T-cell (primary cell): ENCODE data around the gene BAIAP2L2. TPM values are rescaled to one million over a fixed set of nuclear protein-coding genes. Genes with fewer than 3 reads are reported as not detected.

Experiments used
- ATAC-seq, 4 experiments: fragments of 200-7000 bp in 3 of 4; fragments of 150-1000 bp in 1 of 4; cut with Tn5 transposase; replicated peaks in 1 of 4; 1 replicate in 3 of 4; 2 replicates in 1 of 4; pipeline ENCODE4 v1.10.0; 2021; ENCODE audit warnings: moderate library complexity in 3 of 4, mild to moderate bottlenecking in 2 of 4, moderate number of reproducible peaks in 1 of 4
- CTCF ChIA-PET, 2 donors: fragments of 300-600 bp; sonication (Branson Sonifier 250); formaldehyde crosslinking; loops; one replicate each; lab custom pipeline; 2022; ENCODE audit warnings: antibody characterized with exemption in 2 of 2; lab: Charles Lee
- POLR2A ChIA-PET, 2 donors: fragments of 300-600 bp; sonication (Branson Sonifier 250); formaldehyde crosslinking; loops; one replicate each; lab custom pipeline; 2022; ENCODE audit warnings: antibody characterized with exemption in 2 of 2; lab: Charles Lee
- DNase-seq, 35 experiments: peaks; one replicate each; pipeline versions ENCODE4 v3.0.0 to v3.0.0-alpha.2; 2013 to 2023
- H3K27ac ChIP-seq: one replicate; pipeline ENCODE4 v1.5.1; 2013; ENCODE audit warnings: low read length
- H3K27me3 ChIP-seq, 2 experiments: replicated peaks in 1 of 2; 1 replicate in 1 of 2; 2 replicates in 1 of 2; pipeline versions ENCODE4 v1.6.1 to v1.7.0; 2013; ENCODE audit warnings: low read length in 1 of 2, mixed read lengths in 1 of 2; ENCODE audit not compliant: control insufficient read depth in 2 of 2, insufficient read depth in 2 of 2; ENCODE audit errors: extremely low read depth in 1 of 2
- H3K36me3 ChIP-seq, 2 donors: 1 replicate in 1 of 2; 2 replicates in 1 of 2; pipeline versions ENCODE4 v1.6.1 to v1.7.0; 2013; ENCODE audit warnings: low read length in 1 of 2; ENCODE audit not compliant: control insufficient read depth in 2 of 2, insufficient read depth in 1 of 2; ENCODE audit errors: extremely low read depth in 1 of 2
- H3K4me1 ChIP-seq, 2 experiments: 1 replicate in 1 of 2; 2 replicates in 1 of 2; pipeline versions ENCODE4 v1.6.1 to v1.7.0; 2013; ENCODE audit warnings: low read length in 2 of 2, mixed read lengths in 1 of 2; ENCODE audit not compliant: insufficient read depth in 2 of 2, control insufficient read depth in 1 of 2; ENCODE audit errors: extremely low read depth in 1 of 2
- H3K4me3 ChIP-seq, 2 donors: 1 replicate in 1 of 2; 2 replicates in 1 of 2; pipeline versions ENCODE4 v1.5.1 to v1.7.0; 2013; ENCODE audit warnings: mild to moderate bottlenecking in 2 of 2, low read length in 1 of 2, moderate library complexity in 1 of 2; ENCODE audit not compliant: control insufficient read depth in 1 of 2; ENCODE audit errors: extremely low read depth in 1 of 2
- H3K9me3 ChIP-seq: 2 replicates; pipeline ENCODE4 v1.7.0; 2013
- H3K27ac Mint-ChIP-seq, 2 donors: one replicate each; pipeline ENCODE4 v1.8.0; 2020 to 2021; ENCODE audit warnings: mild to moderate bottlenecking in 2 of 2, mixed read lengths in 2 of 2
- H3K27me3 Mint-ChIP-seq, 2 donors: one replicate each; pipeline ENCODE4 v1.8.0; 2021 to 2022; ENCODE audit warnings: mixed read lengths in 2 of 2
- H3K36me3 Mint-ChIP-seq: one replicate; pipeline ENCODE4 v1.8.0; 2021; ENCODE audit warnings: mixed read lengths
- H3K4me1 Mint-ChIP-seq, 3 donors: one replicate each; pipeline ENCODE4 v1.8.0; 2020 to 2022; ENCODE audit warnings: mixed read lengths in 3 of 3, mild to moderate bottlenecking in 1 of 3
- H3K4me3 Mint-ChIP-seq, 3 donors: one replicate each; pipeline ENCODE4 v1.8.0; 2020 to 2022; ENCODE audit warnings: mild to moderate bottlenecking in 3 of 3, mixed read lengths in 3 of 3, moderate library complexity in 3 of 3
- H3K9me3 Mint-ChIP-seq, 3 donors: one replicate each; pipeline ENCODE4 v1.8.0; 2020 to 2022; ENCODE audit warnings: mixed read lengths in 3 of 3
- WGBS: methylation state at CpG from one replicate; pipeline ENCODE4 v1.1.5; 2013; ENCODE audit warnings: missing lambda C conversion rate; ENCODE audit not compliant: insufficient coverage; 5-methylcytosine and 5-hydroxymethylcytosine counted together
- total RNA-seq, 35 experiments: library from RNA in 6 of 35; stranded (reverse) in 6 of 35; fragments of 120-200 nt in 1 of 35; gene quantifications; one replicate each; pipeline versions ENCODE4 v1.2.1 to v1.2.4 and lab custom pipeline; 2013 to 2026

The BAIAP2L2 gene
- total RNA-seq, 5 donors from 2014 or later (not counting 1 experiment from before 2014, with no cell fraction given): 1.3 to 4.4 (median 3.2) TPM

DNA sequence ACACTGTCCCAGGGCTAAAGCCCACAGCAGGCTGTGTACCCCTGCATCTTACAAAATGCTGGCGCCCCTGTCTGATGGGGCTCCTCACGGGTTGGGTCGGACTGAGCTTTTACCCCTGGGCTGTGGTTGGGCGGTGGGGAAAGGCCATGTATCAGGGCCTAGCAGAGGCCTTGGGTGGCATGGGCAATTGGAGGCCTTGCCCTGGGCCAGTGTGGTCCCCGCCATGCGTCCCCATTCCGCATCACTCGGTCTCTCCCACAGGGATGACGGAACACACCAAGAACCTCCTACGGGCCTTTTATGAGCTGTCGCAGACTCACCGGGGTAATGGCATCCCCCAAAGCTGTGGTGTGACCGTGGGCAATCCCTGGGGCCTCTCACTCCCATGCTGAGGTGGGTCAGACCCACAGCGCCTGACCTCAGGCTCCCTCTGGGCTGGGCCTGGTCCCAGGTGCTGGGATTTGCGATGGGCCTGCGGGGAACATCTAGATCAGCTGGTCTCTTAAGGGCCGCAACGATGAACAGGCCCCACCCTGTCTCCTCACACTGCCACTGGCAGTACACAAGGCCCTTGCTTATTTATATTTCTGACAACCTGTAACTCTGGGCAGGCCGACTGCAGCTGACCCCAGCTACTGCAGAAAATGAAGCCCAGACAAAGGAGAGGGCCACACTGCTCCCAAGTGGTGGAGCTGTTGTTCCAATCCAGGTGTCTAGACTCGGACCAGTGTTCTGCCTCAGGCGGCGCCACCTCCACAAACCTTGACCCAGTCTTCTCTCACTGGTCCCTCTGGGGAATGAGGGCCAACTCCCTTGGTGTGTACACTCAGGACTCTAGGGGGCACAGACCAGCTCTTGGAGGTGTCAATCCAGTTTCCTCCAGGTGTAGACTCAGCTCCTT, 38.8 kb downstream of the BAIAP2L2 start:
- Mint-ChIP-seq H3K4me1 (no peaks in the 10 kb centered on the region), H3K27ac (no peak overlapping the region), H3K27me3 (no peaks in the 10 kb centered on the region), H3K4me3 (no peak overlapping the region), H3K36me3 (peaks cover 44% of the 10 kb centered on the region), H3K9me3 (no peaks in the 10 kb centered on the region)
- no peak overlapping the region for H3K27ac ChIP-seq
- peaks cover 0 to 2% of the 10 kb centered on the region in 2 experiments for H3K27me3 ChIP-seq
- DNase-seq (no peak), ATAC-seq (no peak)
- no peaks in the 10 kb centered on the region for H3K4me1 ChIP-seq
- no peaks in the 10 kb centered on the region for H3K9me3 ChIP-seq
- CTCF ChIA-PET: interaction anchor here in 1 of 2 donors (0.7 kb wide), 1 partner anchor 8 kb away, joined by 3 read pairs; no protein-coding TSS in a partner anchor
- H3K36me3 ChIP-seq: peaks cover 10 to 38% of the 10 kb centered on the region in 2 donors
- H3K4me3 ChIP-seq: no peak overlapping the region
- POLR2A ChIA-PET: interaction anchor here in 1 of 2 donors (0.5 kb wide), 1 partner anchor 146 kb away, joined by 6 read pairs; no protein-coding TSS in a partner anchor
- WGBS: 92% methylated on average over 18 of the region's 22 CpGs

DNA sequence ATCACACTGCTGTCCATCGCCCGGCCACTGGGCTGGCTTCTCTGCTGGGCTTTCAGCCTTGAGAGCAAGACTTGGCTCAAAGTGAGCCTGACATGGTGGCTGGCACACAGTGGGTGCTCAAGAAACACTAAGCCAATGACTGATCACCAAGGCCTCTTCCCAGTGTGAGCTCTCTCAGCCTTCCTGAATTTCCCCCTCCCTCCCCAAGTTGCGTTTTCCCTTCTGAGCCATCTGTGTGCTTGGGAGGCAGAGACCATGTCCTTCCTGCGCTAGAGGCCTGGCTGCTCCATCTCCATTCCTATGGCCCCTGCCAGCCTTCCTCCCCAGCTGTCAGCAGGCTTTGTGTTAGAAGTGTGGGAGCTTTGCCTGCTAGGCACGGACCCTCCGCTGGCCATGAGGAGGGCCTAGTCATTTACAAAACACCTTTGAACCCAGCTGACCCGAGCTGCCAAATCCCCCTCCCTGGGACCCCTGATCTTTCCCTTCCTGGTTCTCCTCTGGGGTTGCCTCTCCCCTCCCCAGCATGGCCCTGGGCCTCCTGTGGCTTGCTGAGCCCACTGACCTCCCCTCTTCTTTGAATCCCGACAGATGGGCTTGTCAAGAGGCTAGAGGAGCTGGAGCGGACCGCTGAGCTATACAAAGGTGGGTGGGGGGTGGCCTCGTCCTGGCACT, 40.1 kb downstream of the BAIAP2L2 start:
- H3K4me1 Mint-ChIP-seq: no peaks in the 10 kb centered on the region
- H3K9me3 Mint-ChIP-seq: no peaks in the 10 kb centered on the region
- WGBS: 89% methylated on average over 4 of the region's 11 CpGs
- Histone ChIP-seq H3K27me3 (peaks cover 0 to 2% of the 10 kb centered on the region in 2 experiments), H3K4me1 (no peaks in the 10 kb centered on the region), H3K4me3 (no peak overlapping the region), H3K9me3 (no peaks in the 10 kb centered on the region), H3K27ac (no peak overlapping the region), H3K36me3 (peaks cover 16 to 48% of the 10 kb centered on the region in 2 donors)
- peaks cover 55% of the 10 kb centered on the region for H3K36me3 Mint-ChIP-seq
- no peak overlapping the region for H3K4me3 Mint-ChIP-seq
- no peak overlapping the region for H3K27ac Mint-ChIP-seq
- POLR2A ChIA-PET: interaction anchor here in 1 of 2 donors (0.6 kb wide), 1 partner anchor 66 kb away, joined by 4 read pairs; no protein-coding TSS in a partner anchor
- H3K27me3 Mint-ChIP-seq: no peaks in the 10 kb centered on the region
- no peak for ATAC-seq
- DNase-seq: no peak
- CTCF ChIA-PET: interaction anchor here in 1 of 2 donors (0.8 kb wide), 1 partner anchor 13 kb away, joined by 4 read pairs; the partner anchor contains the start of gene PICK1

- Mint-ChIP-seq H3K9me3 (no peaks in the 10 kb centered on the region), H3K27me3 (no peaks in the 10 kb centered on the region), H3K4me1 (no peaks in the 10 kb centered on the region), H3K36me3 (peaks cover 63% of the 10 kb centered on the region), H3K27ac (no peak overlapping the region), H3K4me3 (no peak overlapping the region)
- no peak for DNase-seq
- H3K4me1 ChIP-seq: no peaks in the 10 kb centered on the region
- WGBS: 99% methylated on average over 8 of the region's 21 CpGs
- CTCF ChIA-PET: interaction anchor here in 1 of 2 donors (0.8 kb wide), 1 partner anchor 12 kb away, joined by 4 read pairs; the partner anchor contains the start of gene PICK1
- ATAC-seq: no peak
- POLR2A ChIA-PET: interaction anchor here in 1 of 2 donors (0.6 to 0.7 kb wide), 2 partner anchors 67 to 123 kb away, joined by 3 to 4 read pairs; no protein-coding TSS in a partner anchor
- no peaks in the 10 kb centered on the region for H3K9me3 ChIP-seq
- peaks cover 0 to 2% of the 10 kb centered on the region in 2 experiments for H3K27me3 ChIP-seq
- H3K4me3 ChIP-seq: no peak overlapping the region
- H3K36me3 ChIP-seq: peaks cover 18 to 56% of the 10 kb centered on the region in 2 donors
- no peak overlapping the region for H3K27ac ChIP-seq
Measured at GRCh38 chr22:38069372-38070249, 40.9 kb downstream of the BAIAP2L2 start.

DNA sequence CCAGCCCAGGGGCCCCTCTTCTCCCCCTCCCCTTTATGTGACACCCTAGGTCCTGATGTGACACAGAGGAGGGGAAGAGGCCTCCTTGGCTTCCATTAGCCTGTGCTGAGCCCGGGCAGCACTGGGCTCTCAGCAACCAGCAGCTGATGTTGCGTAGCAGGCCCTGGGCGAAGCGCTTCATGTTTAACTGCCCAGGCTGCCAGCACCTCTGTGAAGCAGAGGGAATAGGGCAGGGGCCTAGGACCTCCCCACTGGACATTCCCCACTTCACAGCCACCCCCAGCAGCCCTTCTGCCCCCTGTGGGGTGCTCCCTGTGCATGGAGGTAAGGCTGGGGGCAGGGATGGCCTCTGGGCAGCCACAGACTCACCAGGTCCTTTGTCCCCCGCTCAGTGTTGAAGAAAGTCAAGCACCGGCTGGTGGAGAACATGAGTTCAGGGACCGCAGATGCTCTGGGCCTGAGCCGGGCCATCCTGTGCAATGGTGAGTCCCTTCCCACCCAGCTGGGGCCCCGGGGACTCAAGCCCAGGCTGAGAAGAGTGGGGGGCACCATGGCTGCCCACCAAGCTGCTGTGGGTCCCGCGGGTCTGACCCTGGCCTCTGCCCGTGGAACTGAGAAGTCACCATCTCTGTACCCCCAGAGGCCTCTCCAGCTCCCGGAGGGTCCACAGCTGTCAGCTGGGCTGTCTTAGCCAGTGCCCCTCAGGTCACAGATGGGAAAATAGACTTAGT, 41.7 kb downstream of the BAIAP2L2 start:
- ChIA-PET POLR2A (interaction anchor here in 1 of 2 donors (0.7 kb wide), 1 partner anchor 124 kb away, joined by 3 read pairs; no protein-coding TSS in a partner anchor), CTCF (interaction anchor here in 1 of 2 donors (1.1 kb wide), 1 partner anchor 554 kb away, joined by 5 read pairs; no protein-coding TSS in a partner anchor)
- Histone ChIP-seq H3K4me1 (no peaks in the 10 kb centered on the region), H3K27me3 (peaks cover 0 to 2% of the 10 kb centered on the region in 2 experiments), H3K36me3 (peaks cover 18 to 53% of the 10 kb centered on the region in 2 donors), H3K9me3 (no peaks in the 10 kb centered on the region), H3K27ac (no peak overlapping the region), H3K4me3 (no peak overlapping the region)
- Mint-ChIP-seq H3K9me3 (no peaks in the 10 kb centered on the region), H3K27me3 (no peaks in the 10 kb centered on the region), H3K36me3 (peaks cover 58% of the 10 kb centered on the region), H3K27ac (no peak overlapping the region), H3K4me3 (no peak overlapping the region), H3K4me1 (no peaks in the 10 kb centered on the region)
- DNase-seq (no peak), ATAC-seq (no peak)
- 97% methylated on average over 4 of the region's 13 CpGs for WGBS

DNA sequence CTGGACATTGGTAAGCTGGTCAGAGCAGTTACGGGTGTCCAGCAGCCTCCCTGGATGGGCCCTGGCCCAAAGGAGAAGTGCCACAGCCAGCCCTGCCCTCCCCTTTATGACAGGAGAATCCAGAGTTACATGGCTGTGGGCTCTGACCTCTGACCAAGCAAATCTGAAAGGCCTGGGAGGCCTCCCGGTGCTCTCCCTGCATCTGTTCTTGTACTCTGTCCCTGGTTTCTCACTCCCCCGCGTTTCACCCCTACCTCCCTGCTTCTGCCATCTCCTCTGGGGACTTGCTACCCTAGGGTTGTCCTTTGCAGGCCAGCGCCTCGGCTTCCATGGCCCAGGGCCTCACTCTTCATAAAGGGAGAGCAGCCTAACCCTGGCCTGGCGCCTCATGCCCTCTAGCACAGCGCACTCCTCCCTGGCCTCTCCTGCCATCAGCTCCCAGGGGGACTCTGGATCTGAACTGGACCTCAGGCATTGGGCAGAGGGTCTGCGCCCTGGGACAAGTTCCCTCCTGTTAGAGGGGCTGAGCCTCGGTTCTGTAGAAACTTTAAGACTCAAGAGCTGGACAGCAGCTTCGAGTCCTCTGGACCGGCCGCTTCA, 42.6 kb downstream of the BAIAP2L2 start:
- peaks cover 57% of the 10 kb centered on the region for H3K36me3 Mint-ChIP-seq
- no peaks in the 10 kb centered on the region for H3K9me3 Mint-ChIP-seq
- no peak overlapping the region for H3K27ac Mint-ChIP-seq
- ATAC-seq (no peak), DNase-seq (no peak)
- H3K4me3 Mint-ChIP-seq: no peak overlapping the region
- H3K27me3 Mint-ChIP-seq: no peaks in the 10 kb centered on the region
- Histone ChIP-seq H3K9me3 (no peaks in the 10 kb centered on the region), H3K36me3 (peaks cover 16 to 47% of the 10 kb centered on the region in 2 donors), H3K4me3 (no peak overlapping the region), H3K27ac (no peak overlapping the region), H3K27me3 (peaks cover 0 to 2% of the 10 kb centered on the region in 2 experiments), H3K4me1 (no peaks in the 10 kb centered on the region)
- ChIA-PET CTCF (interaction anchor here (0.6 to 1.1 kb wide), 2 partner anchors 76 to 555 kb away, joined by 5 to 6 read pairs; no protein-coding TSS in a partner anchor), POLR2A (no interaction called here)
- H3K4me1 Mint-ChIP-seq: no peaks in the 10 kb centered on the region
- WGBS: 98% methylated on average over 10 of the region's 13 CpGs
